Vagina (tissue), 2 donors: ENCODE data around the gene BIN1. TPM values are rescaled to one million over a fixed set of nuclear protein-coding genes. Genes with fewer than 3 reads are reported as not detected.

Experiments used
- DNase-seq, 2 donors: peaks; one replicate each; pipeline ENCODE4 v3.0.0-alpha.2; 2017; ENCODE audit errors: extremely low spot score in 2 of 2
- H3K27ac ChIP-seq: fragments of 200-600 bp; sonication (generic); one replicate; pipeline ENCODE4 v1.5.1; 2019
- H3K27me3 ChIP-seq: fragments of 200-600 bp; sonication (generic); one replicate; pipeline ENCODE4 v1.5.1; 2019
- H3K36me3 ChIP-seq, 2 donors: fragments of 200-600 bp; sonication (generic); one replicate each; pipeline ENCODE4 v1.5.1; 2017 to 2019
- H3K4me1 ChIP-seq: fragments of 200-600 bp; sonication (generic); one replicate; pipeline ENCODE4 v1.5.1; 2019
- H3K4me3 ChIP-seq, 2 donors: fragments of 200-600 bp; sonication (generic); 1 replicate in 1 of 2; 2 replicates in 1 of 2; pipeline ENCODE4 v1.5.1; 2016 to 2019
- H3K9me3 ChIP-seq: fragments of 200-600 bp; sonication (generic); one replicate; pipeline ENCODE4 v1.5.1; 2019
- POLR2A ChIP-seq, 2 donors: fragments of 450-650 bp; IDR thresholded peaks; one replicate each; pipeline ENCODE4 v1.6.1; 2017; ENCODE audit warnings: antibody characterized with exemption in 2 of 2, mild to moderate bottlenecking in 2 of 2, moderate library complexity in 2 of 2
- POLR2AphosphoS5 ChIP-seq, 2 donors: sonication (generic); formaldehyde crosslinking; IDR thresholded peaks; one replicate each; pipeline ENCODE4 v1.9.0; 2017; ENCODE audit warnings: antibody characterized with exemption in 2 of 2, mild to moderate bottlenecking in 2 of 2, low read depth in 1 of 2; ENCODE audit not compliant: insufficient read depth in 1 of 2
- intact Hi-C: fragments of 100-400 bp; cut with DNase I; formaldehyde crosslinking; loops from one replicate; pipeline ENCODE4 v1.15.1; 2023
- total RNA-seq: library from RNA; depleted of rRNA; stranded (reverse); fragments of >200 nt; gene quantifications from one replicate; pipeline ENCODE4 v1.2.3, GENCODE V29; 2016
- TF ChIP-seq, protein P1 (sequence below), 3 experiments: fragments of 450-650 bp in 2 of 3; fragments of 200-600 bp in 1 of 3; sonication (generic) in 1 of 3; IDR thresholded peaks; one replicate each; pipeline ENCODE4 v1.5.1; 2017 to 2019; ENCODE audit warnings: antibody characterized with exemption in 3 of 3, mild to moderate bottlenecking in 2 of 3, moderate library complexity in 2 of 3

BIN1 gene
- total RNA-seq, 1 donor from 2014 or later = 60.9 TPM

DNA sequence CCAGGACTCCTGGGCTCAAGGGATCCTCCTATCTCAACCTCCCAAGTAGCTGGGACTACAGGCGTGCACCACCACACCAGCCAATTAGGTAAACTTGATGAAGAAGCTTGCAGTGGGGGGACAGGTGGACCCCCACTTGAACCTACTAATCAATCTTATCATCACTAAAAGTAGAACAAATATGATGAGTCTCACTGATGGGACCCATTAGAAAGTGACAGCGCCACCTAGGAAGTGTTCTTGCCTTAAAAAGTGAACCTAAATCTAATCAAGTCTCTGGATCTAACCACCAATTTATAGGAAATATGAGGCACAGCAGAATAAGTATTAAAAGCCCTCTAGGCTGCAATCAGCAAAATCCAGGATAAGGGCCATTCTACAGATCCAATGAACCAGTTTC lies 79.2 kb downstream of the BIN1 start:
- TF ChIP-seq POLR2A (IDR thresholded peaks at IDR 0.05) = no peak
- TF ChIP-seq, protein P1, sequence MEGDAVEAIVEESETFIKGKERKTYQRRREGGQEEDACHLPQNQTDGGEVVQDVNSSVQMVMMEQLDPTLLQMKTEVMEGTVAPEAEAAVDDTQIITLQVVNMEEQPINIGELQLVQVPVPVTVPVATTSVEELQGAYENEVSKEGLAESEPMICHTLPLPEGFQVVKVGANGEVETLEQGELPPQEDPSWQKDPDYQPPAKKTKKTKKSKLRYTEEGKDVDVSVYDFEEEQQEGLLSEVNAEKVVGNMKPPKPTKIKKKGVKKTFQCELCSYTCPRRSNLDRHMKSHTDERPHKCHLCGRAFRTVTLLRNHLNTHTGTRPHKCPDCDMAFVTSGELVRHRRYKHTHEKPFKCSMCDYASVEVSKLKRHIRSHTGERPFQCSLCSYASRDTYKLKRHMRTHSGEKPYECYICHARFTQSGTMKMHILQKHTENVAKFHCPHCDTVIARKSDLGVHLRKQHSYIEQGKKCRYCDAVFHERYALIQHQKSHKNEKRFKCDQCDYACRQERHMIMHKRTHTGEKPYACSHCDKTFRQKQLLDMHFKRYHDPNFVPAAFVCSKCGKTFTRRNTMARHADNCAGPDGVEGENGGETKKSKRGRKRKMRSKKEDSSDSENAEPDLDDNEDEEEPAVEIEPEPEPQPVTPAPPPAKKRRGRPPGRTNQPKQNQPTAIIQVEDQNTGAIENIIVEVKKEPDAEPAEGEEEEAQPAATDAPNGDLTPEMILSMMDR (IDR thresholded peaks at IDR 0.05) = no peak
- TF ChIP-seq POLR2AphosphoS5 (IDR thresholded peaks at IDR 0.05; ENCODE audit: insufficient read depth in 1 of 2, low read depth in 1 of 2) = no peak
- no peaks in the 10 kb centered on the region for H3K27me3 ChIP-seq
- H3K4me3 ChIP-seq = no peak overlapping the region
- intact Hi-C loops = no loop called here
- no peak overlapping the region for H3K27ac ChIP-seq
- H3K36me3 ChIP-seq = no peaks in the 10 kb centered on the region
- peak; percentile 4 to 49 for DNase-seq
- peaks cover 9% of the 10 kb centered on the region for H3K4me1 ChIP-seq
- no peaks in the 10 kb centered on the region for H3K9me3 ChIP-seq

DNA sequence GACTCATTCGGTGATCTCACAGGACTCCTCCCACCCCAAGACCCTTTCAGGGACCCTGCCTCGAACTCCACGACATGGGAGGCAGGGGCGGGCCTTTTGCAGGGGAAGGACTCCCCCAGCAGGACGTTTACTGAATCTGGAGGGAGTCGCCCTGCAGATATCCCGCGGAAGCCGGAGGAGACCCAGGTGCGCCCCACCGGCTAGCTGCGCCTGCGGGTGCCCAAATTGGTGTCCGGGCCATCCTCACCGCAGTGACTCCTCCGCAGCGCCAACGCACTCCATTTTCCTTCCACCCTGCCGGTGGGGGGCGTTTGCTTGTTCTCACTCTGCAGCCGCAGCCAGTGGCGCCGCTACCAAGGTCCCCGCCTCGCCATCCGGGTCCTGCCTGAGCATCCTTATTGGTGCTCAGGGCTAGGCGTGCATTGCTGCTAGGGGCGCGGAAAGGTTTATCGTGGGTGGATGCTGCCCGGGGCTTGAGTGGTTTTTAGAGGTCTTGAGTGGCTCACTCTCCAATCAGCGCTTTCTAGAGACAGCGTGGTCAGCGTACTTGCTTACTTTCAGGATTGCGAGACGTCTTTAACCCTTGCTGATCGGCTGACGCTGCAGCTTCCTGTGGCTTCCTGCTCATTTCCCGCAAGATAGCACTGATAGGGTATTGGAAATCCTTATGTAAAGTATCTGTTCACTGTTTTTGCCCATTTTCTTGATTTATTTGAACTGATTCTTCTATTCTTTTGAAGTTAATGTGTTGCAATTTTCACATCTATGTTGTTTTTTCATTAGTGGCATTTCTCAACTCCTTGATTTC lies 81.4 kb downstream of the BIN1 start:
- H3K27ac ChIP-seq = peak overlapping the region; percentile 65
- no peaks in the 10 kb centered on the region for H3K9me3 ChIP-seq
- H3K4me3 ChIP-seq = peak overlapping the region; percentile 34 to 53
- peak in 1 of 2 donors; percentile 52 for TF ChIP-seq POLR2AphosphoS5 (IDR thresholded peaks at IDR 0.05; ENCODE audit: insufficient read depth in 1 of 2, low read depth in 1 of 2)
- no peak for TF ChIP-seq POLR2A (IDR thresholded peaks at IDR 0.05)
- TF ChIP-seq, protein P1 (IDR thresholded peaks at IDR 0.05) = peak in 1 of 3 experiments; percentile 42
- intact Hi-C loops = no loop called here
- peaks cover 9% of the 10 kb centered on the region for H3K4me1 ChIP-seq
- DNase-seq = peak; percentile 89 to 93
- no peaks in the 10 kb centered on the region for H3K36me3 ChIP-seq
- H3K27me3 ChIP-seq = no peaks in the 10 kb centered on the region

DNA sequence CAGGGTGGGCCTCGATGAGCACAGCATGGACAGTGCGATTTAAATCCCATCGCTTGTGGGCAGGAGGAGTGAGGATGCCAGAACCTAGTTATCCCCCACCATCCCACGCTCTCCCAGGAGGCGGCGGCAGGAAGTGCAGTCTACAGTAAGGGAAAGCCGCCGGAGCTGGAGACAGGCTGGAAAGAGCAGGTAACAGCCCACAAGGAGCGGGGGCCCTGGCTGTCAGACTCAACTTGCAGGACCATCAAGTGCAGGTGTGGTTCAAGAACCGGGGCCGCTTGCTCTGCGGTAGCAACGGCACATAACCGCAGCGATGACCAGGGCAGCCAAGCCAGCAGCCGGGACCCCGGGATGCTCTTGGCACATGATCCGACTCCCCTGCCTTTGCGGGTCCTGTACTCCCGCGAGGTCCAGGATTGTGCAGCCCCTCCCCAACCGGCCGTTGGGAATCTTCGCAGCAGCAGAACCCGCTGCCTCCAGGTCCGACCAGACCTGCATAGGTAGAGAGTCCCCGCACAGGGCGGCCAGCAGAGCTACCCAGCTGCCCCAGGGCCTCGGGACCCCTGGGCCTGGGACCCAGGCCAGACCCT lies 82.1 kb downstream of the BIN1 start:
- H3K4me3 ChIP-seq = peak overlapping the region; percentile 34 to 53
- H3K27ac ChIP-seq = peak overlapping the region; percentile 65
- no peaks in the 10 kb centered on the region for H3K27me3 ChIP-seq
- peak in 1 of 2 donors; percentile 58 for DNase-seq
- H3K9me3 ChIP-seq = no peaks in the 10 kb centered on the region
- H3K4me1 ChIP-seq = peaks cover 9% of the 10 kb centered on the region
- TF ChIP-seq, protein P1 (IDR thresholded peaks at IDR 0.05) = peak in 1 of 3 experiments; percentile 31
- TF ChIP-seq POLR2AphosphoS5 (IDR thresholded peaks at IDR 0.05; ENCODE audit: insufficient read depth in 1 of 2, low read depth in 1 of 2) (no peak), POLR2A (IDR thresholded peaks at IDR 0.05) (no peak)
- intact Hi-C loops = no loop called here
- H3K36me3 ChIP-seq = no peaks in the 10 kb centered on the region

GRCh38 chr2:127023504-127023903 lies 83.5 kb downstream of the BIN1 start:
- H3K4me3 ChIP-seq = no peak overlapping the region
- no peak overlapping the region for H3K27ac ChIP-seq
- TF ChIP-seq POLR2A (IDR thresholded peaks at IDR 0.05) (no peak), POLR2AphosphoS5 (IDR thresholded peaks at IDR 0.05; ENCODE audit: insufficient read depth in 1 of 2, low read depth in 1 of 2) (no peak)
- TF ChIP-seq, protein P1 (IDR thresholded peaks at IDR 0.05) = no peak
- no peaks in the 10 kb centered on the region for H3K9me3 ChIP-seq
- H3K27me3 ChIP-seq = no peaks in the 10 kb centered on the region
- DNase-seq = peak; percentile 28 to 54
- H3K36me3 ChIP-seq = no peaks in the 10 kb centered on the region
- intact Hi-C loops = no loop called here
- H3K4me1 ChIP-seq = peaks cover 9% of the 10 kb centered on the region

- Histone ChIP-seq H3K27me3 (no peaks in the 10 kb centered on the region), H3K27ac (no peak overlapping the region), H3K4me3 (no peak overlapping the region), H3K36me3 (no peaks in the 10 kb centered on the region), H3K4me1 (peaks cover 9% of the 10 kb centered on the region), H3K9me3 (no peaks in the 10 kb centered on the region)
- TF ChIP-seq POLR2AphosphoS5 (IDR thresholded peaks at IDR 0.05; ENCODE audit: insufficient read depth in 1 of 2, low read depth in 1 of 2) (no peak), POLR2A (IDR thresholded peaks at IDR 0.05) (no peak)
- TF ChIP-seq, protein P1 (IDR thresholded peaks at IDR 0.05) = no peak
- DNase-seq = peak in 1 of 2 donors; percentile 40
- intact Hi-C loops = no loop called here
These were observed 84.1 kb downstream of the BIN1 start for GRCh38 chr2:127022817-127023216.
